ENCODE data around the gene TAS2R16.

GRCh38 chr7:122995600-122995999 is at the start of gene TAS2R16:
- TF ChIP-seq CTCF (IDR thresholded peaks at IDR 0.05; ENCODE audit: extremely low read depth in 1 of 2, insufficient read depth in 1 of 2, low read depth in 1 of 2, low read length in 2 of 2) = no peak
- no peak for TF ChIP-seq POLR2AphosphoS5 (IDR thresholded peaks at IDR 0.05; ENCODE audit: insufficient read depth, low read depth, low read length)
- no peak for TF ChIP-seq MYC (IDR thresholded peaks at IDR 0.05; ENCODE audit: low read depth, low read length)
- TF ChIP-seq EZH2 (IDR thresholded peaks at IDR 0.05; ENCODE audit: borderline replicate concordance, low read depth, low read length, severe bottlenecking) = no peak
- TF ChIP-seq, protein P1, sequence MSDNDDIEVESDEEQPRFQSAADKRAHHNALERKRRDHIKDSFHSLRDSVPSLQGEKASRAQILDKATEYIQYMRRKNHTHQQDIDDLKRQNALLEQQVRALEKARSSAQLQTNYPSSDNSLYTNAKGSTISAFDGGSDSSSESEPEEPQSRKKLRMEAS (IDR thresholded peaks at IDR 0.05; ENCODE audit: insufficient read depth, insufficient read length) = no peak
